PC-9 (cell line): ENCODE measurements around the gene BBX.
"Not testable (repeated sequence)": the region's sequence is repeated elsewhere in the genome, so short reads cannot be mapped to it uniquely, and the experiment has no call there.

Experiments used
- CTCF ChIP-seq: fragments of 200-600 bp; sonication (generic); conservative IDR thresholded peaks from 2 replicates; pipeline ENCODE4 v1.6.1; 2017; ENCODE audit warnings: mixed run types, antibody characterized with exemption, mild to moderate bottlenecking, moderate library complexity
- EZH2 ChIP-seq: fragments of 200-600 bp; sonication (generic); IDR thresholded peaks from 2 replicates; pipeline ENCODE4 v1.8.0; 2017; ENCODE audit warnings: antibody characterized with exemption, low read depth

- not testable (repeated sequence) for TF ChIP-seq EZH2, CTCF
Measured at GRCh38 chr3:107697348-107697747, 174.6 kb downstream of the BBX start.
